GM21526 (cell line): Measurements from ENCODE around the gene KLHL25.
A peak's percentile ranks its signal among the peaks of the same experiment; 100 is the strongest.
"Not testable (repeated sequence)": the region's sequence is repeated elsewhere in the genome, so short reads cannot be mapped to it uniquely, and the experiment has no call there.

Experiments used
- ATAC-seq: cut with Tn5 transposase; IDR thresholded peaks from one replicate; pipeline ENCODE4 v1.9.1; 2021; ENCODE audit warnings: moderate library complexity; ENCODE audit not compliant: unreplicated experiment, low FRiP score

Gene KLHL25

DNA sequence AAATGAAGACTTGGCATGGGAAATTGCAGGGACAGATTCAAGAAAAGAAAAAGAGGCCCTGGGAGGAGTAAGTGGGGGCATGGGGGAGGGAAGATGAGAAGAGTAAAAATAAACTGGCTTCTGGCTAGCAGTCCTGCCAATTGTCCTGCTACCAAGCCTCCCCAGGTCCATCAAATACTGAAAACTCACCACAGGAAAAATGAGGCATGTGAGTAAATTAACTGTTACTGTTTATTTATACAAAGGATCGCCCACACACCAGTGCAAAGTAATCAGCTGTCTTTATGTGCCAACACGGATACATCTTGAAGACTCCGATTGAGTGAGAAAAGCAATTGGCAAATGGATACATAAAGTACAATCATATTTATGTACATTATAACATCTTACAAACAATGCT lies 10.7 kb upstream of the KLHL25 start:
- no peak for ATAC-seq

DNA sequence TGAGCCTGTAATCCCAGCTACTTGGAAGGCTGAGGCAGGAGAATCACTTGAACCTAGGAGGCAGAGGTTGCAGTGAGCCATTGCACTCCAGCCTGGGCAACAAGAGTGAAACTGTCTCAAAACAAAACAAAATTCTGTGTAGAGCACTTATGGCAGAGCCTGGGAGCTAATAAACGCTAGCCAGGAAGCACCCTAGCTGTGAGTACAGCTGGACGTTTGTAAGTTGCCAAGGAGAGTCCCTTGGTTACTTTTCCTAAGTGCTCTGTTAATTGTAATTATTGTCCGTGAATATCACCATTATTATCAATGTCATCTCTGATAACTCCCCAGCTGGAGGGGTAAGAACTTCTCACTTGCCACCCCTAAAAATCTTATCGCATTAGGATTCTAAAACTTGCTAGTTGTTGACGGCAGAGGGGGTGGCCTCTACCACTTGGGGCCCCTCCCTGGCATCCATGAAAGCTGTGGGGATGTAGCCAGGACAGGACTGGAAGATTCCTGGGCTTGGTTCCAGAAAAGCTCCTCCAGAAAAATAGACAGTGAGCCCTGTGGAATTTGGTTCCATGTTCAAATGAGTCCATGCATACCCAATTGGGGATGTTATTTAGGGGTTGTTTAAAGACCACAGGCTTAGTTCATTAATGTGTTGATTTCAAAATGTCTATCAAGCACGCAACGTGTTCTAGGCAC lies 9.9 kb upstream of the KLHL25 start:
- no peak for ATAC-seq

GRCh38 chr15:85802617-85803016 lies 7.9 kb upstream of the KLHL25 start:
- ATAC-seq = not testable (repeated sequence)

DNA sequence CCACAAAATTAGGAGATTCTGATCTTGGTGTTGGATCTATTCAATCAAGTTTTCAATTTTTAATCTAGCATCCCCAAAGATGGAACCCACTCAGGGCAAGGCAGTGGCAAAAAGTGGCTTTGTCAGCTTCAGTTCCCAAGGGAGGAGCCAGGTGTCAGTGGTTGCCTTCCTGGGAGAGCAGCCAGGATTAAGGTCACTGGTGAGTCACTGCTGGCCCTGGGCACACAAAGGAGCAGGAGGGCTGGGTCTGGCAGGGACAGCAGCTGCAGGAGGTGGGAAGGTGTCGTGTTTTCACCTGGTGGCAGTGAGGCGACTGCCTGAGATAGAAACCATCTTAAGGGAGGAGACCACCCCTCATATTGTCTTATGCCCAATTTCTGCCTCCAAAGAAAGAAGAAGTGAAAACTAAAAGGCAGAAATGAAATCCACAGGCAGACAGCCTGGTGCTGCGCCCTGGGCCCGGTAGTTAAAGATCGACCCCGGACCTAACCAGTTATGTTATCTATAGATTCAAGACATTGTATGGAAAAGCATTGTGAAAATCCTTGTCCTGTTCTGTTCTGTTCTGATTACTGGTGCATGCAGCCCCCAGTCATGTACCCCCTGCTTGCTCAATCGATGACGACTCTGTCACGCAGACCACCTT lies 5.9 kb upstream of the KLHL25 start:
- no peak for ATAC-seq

DNA sequence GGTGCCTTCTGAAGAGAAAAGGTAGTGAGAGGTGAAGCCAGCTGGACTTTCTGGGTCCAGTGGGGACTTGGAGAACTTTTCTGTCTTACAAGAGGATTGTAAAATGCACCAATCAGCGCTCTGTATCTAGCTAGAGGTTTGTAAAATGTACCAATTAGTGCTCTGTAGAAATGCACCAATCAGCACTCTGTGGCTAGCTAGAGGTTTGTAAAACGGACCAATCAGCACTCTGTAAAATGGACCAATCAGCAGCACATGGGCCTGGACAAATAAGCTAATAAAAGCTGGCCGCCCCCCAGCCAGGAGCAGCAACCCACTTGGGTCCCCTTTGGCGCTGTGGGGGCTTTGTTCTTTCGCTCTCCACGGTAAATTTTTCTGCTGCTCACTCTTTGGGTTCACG lies 1.6 kb upstream of the KLHL25 start:
- ATAC-seq = not testable (repeated sequence)

DNA sequence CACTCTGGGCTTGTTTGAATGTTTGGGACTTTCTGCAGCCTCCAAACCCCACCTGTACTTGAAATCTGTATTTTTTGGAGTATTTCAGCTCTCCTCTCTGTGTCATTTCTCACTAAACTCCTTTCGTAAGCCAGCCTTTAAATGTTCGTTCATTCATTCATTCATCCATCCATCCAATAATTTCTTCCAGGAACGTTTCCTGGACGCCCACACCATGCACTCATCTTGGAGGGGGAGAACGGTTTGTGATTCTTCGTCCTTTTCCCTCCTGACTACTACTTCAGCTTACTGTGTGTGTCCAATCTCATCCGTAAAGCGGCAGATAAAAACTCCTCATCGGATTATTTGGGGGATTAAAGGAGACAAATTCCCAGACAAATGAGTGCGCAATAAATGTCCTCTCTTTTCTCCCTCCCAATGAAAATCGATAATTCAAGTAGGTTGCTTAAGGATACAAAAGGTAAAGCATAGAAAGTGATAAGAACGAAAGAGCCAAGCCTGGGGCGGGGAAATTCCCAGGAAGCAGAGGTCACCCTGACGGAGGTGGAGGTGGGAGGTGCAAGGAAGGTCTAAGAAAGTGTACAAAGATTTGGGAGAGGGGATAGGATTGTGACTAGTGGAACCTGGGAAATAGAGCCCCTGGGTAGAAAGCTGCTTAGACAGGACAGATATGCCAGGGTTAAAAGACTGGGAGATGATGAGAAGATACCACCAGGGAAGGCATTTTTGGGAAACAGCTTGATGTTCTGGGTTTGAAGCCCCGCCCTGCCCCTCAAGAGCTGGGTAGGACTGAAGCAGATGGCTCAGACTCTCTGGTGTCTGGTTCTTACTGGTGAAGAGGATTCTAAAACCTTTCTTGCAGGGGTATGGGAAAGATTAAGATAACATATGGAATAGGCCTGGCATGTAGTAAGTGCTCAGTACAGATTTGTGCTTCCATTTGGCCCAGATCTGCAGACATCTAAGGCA lies 896 bp upstream of the KLHL25 start:
- ATAC-seq = no peak

DNA sequence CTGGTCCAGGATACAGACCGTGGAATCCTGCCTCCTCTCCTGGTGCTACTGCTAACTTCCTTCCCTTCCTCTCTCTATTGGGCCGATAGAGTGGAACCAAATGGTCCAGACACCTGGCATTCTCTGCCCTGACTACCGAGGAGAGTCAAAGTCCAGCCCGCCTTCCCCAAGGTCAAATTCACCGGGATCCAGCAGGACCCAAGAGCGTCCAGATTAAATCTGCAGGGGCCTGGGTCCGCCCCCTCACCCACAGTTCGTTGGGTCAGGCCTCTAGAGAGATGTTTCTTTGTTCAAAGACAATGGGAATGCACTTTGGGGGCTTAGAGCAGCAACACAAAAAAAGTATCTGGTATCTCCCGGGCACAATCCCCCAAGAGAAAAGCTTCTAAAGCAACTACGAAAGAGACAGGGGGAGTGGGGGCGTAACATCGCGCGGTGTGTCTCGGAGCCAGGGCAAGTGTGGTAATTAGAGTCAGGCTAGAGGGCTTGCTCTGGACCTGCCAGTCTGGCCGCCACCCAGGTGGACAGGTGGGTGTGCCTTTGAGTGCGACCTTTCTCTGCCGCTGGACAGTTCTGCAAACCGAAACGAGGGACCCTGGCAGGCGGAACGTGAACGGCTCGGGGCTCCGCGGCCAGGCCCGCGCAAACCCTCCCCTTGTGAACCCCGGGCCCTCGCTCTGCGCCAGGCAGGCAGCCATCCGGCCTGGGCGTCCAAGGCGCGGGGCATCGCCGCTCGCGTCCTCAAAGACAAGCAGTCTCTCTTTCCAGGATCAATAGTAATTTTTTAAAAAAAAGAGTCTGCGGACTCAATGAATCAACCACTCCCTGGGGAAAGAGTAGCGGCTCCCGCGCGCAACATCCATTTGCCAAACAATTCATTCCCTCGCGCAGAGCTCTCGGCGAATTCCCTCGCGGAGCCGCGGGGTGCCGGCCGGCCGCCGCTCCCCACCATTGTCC lies 806 bp downstream of the KLHL25 start:
- peak; percentile 44 for ATAC-seq

DNA sequence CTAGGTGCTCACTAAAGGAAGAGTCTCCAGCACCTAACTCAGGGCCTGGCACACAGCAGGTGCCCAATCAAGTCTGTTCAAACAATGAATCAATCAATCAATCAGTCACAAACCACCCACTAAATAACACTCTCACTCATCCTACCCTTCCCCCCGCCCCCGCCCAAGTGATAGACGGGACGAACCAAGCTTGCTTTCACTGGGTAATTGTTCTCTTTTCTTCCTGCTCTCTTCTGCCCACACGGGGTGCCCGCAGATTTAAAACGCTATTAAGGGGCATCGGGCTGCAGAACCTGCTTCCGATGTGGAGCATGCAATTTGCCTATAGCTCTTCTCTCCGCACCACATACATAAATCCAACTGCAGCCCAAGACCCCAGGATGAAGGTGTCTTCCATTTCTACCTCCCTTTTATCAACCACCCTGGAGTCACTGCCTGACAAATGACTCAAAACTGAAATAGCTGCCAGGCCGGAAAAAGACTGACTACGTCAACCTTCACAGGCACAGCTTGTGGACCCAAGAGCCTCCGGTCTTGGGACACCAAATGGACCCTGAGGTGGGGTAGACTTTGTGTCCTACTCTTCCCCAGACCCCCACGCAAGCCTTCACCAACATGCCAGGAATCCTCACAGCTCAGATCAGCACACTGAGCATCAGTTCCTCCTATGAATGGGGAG lies 1.7 kb downstream of the KLHL25 start:
- no peak for ATAC-seq

- no peak for ATAC-seq
Observed at GRCh38 chr15:85792102-85792731, 2.5 kb downstream of the KLHL25 start.

DNA sequence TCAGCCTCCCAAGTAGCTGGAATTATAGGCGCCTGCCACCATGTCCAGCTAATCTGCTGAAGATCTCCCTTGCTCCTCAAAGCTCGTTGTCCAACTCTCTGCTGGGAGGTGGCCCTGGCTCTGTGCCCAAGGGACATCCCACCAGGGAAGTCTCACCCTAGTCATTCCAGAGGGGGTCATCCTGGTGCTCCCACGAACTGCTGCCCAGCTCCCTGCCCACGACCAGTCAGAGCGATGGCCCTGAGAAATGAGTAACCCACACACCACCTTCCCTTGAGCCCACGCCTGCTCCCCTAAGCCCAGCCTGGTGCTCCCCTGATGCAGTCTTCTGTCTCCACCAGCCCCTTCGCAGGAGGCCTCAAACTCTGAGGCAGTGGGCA lies 5.2 kb downstream of the KLHL25 start:
- ATAC-seq = no peak

DNA sequence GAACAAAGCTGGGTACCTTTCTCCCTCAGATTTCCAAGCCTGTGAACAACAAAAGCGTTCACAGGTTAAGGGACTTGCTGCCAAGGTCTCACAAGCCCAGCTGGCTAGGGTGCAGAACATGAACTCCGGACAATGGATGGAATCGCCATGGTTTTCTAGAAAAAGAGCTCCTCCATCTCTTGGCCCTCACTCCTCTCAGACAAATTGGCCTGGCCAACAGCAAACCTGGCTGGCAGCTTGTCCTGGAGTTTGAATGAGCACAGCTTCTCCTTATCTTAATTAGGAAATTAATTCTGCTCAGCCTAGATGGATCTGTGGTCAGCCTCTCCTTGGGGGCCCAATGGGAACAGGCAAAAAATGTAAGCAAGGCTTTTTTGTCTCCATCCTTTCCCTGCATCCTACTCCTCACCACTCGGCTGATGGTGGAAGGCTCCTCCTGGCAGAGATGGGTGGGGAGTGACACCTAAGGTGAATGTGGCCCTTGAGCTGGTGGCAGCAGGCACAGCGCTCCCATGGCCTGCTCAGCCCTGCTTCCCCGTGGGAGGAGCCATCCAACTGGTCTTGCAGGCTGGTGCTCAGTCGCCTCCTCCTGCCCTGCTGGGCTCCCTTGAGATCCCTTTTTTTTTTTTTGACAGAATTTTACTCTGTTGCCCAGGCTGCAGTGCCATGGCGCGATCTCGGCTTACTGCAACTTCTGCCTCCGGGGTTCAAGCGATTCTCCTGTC lies 5.8 kb downstream of the KLHL25 start:
- ATAC-seq = no peak

- no peak for ATAC-seq
Observed at GRCh38 chr15:85786781-85787114, 8.0 kb downstream of the KLHL25 start.

DNA sequence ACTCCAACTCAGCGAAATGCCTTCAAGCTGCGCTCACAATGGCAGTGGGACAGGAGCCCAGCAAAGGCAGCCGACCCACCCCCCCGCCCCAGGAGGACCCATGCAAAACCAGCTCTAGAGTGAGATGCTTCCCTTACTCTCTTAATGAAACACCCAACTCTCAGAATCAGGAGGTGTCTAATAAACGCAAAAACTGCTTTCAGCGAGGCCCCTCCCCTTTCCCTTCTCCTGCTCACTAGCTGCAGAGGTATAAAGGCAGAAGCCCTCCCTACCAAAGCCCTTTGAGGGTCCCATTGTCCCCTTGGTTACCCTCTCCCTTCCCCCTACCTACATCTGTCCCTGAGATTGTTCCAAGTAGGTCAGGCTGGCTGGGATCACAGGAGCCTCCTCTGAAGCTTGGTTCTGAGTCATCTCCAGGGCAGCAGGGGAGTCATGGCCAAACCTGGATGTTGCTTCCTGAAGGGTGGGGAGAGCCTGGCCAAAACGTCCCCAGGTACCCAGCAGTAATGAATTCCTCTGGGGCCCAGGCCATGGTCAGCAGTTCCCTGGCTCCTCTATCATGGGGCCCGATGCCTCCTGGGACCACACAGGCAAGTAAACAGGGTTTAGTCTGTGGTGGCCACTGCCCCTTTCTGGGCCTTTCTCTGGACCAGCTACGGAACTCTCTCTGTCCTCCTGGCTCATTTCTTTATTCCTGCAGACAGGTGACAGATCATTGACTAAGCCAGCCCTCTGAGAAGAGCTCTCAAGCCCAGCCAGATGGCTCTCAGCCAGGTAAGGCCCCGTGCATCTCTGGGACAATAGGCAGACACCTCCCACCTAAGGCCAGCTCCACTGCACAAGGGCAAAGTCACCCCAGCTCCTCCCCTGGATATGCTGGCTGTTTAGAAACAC lies 8.6 kb downstream of the KLHL25 start:
- ATAC-seq = no peak

DNA sequence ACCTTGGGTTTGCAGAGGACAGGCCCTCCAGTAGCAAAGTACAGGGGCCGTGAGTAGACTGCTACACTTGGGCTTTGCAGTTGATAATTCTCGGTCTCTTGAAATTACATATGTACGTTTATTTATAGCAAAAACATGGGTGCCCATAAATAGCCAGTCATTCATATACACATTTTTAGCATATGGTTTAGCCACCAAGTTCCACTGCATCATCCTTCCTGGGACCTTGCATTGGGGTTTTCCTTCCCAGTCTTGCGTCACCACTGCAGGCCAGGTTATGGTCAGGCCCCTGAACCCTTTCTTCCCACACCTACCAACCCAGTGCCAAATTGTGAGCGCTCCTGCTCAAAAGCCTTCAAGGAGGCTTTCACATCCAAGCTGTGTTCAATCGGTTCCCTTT lies 12.7 kb downstream of the KLHL25 start:
- ATAC-seq = no peak

- no peak for ATAC-seq
Observed at GRCh38 chr15:85781099-85781498, 13.6 kb downstream of the KLHL25 start.

DNA sequence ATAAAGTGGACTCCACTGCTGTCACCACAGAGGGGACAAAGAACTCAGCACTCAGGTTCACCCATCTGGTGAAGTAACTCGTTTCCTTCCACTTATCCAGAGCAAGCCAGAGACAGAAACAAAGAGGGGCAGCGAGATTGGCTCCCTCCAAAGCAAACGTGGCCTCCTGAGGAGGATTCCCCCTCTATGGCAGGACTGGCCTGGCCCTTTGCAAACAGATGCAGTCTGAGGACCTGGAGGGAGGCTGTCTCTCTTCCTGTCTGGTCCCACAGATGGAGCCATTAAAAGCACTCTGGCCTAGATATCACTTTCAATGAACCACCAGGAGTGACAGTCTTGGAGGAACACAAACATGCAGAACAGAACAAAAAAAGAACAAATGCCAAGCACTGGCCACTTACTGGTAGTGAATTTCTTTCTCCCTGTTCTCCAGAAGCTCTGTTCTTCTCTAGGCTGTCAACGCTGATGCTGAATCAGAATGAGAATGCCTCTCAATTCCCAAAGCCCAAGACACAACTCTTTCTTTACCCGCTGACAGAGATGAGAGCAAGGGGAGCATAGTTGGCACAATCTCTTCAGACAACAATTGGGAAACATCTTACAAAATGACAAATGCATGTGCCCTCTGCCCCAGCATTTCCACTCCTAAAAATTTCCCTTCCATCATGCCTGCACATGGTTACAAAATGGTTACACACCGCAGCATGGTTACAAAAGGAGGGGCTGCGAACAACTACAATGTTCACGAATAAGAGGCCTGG lies 14.3 kb downstream of the KLHL25 start:
- no peak for ATAC-seq

GRCh38 chr15:85779249-85779648 lies 15.5 kb downstream of the KLHL25 start:
- ATAC-seq = no peak
